NCI-H524 (cell line): ENCODE data around the gene TAF15.

Experiments
- DNase-seq, 2 experiments: peaks; one replicate each; lab custom pipeline; 2025; lab: John Stamatoyannopoulos, UW

TAF15 gene

DNA sequence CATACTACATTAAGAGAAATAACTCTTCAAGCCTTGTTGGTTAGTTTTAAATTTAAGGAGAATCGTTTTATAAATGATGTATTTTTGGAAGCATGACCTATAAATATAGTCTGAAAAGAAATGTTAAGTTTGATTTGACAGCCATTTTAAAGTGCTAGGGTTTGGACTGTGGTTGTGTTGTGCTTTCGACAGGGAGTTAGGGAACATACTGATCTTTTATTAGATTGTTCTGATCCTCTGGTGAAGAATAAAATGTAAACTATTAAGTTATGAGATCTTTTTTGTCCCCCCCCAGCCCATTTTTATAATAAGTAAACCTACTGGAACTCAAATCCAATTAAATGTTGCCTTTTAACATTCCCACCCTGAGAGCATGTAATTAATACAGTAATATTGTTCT is 12.0 kb downstream of the TAF15 start:
- no peak for DNase-seq

- DNase-seq: no peak
These were observed 15.9 kb downstream of the TAF15 start for GRCh38 chr17:35825206-35825605.

DNA sequence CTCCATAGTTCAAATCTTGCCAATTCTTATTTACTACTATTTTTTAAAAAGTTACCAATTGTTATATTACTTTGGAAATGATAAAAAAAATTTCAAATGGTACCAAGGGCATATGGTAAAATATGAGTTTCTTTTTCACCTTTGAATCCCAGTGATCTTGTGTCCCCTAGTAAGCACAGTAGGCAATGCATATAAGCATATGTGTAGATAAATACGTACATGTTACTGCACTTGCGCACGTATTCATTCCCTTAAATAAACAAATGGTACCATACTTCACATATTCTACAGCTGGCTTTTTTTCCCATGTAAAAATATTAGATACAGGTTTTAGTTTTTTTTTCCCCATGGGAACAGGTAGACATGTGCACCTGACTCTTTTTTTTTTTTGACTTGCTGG is 31.8 kb downstream of the TAF15 start:
- DNase-seq: no peak

DNA sequence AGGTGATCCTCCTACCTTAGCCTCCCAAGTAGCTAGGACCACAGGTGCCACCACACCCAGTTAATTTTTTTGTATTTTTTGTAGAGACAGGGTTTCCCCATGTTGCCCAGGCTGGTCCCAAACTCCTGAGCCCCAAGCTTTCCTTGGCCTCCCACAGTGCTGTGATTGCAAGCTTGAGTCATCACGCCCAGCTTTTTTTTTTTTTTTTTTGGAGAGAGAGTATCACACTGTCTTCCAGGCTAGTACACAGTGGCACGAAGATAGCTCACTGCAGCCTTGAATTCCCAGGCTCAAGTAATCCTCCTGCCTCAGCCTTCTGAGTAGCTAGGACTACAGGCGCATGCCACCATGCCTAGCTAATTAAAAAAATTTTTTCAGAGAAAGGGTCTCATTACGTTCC is 32.2 kb downstream of the TAF15 start:
- no peak for DNase-seq

DNA sequence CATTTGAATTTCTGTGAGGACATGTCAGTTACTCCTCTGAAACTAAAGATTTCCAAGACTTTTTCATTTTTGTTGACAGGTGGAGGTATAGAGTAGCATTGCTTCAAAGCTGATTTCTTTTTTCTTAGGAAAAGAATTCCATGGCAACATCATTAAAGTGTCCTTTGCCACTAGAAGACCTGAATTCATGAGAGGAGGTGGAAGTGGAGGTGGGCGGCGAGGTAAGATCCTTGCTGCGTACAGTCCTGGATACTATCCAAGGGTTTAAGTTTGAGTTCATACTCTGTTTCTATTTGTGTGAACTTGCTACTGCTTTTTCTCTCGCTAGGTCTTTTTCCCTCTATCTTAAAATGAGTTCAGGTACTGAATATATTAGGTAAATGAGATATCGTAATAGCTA is 33.0 kb downstream of the TAF15 start:
- DNase-seq: no peak

- no peak for DNase-seq
These were observed 34.4 kb downstream of the TAF15 start for GRCh38 chr17:35843698-35844097.

DNA sequence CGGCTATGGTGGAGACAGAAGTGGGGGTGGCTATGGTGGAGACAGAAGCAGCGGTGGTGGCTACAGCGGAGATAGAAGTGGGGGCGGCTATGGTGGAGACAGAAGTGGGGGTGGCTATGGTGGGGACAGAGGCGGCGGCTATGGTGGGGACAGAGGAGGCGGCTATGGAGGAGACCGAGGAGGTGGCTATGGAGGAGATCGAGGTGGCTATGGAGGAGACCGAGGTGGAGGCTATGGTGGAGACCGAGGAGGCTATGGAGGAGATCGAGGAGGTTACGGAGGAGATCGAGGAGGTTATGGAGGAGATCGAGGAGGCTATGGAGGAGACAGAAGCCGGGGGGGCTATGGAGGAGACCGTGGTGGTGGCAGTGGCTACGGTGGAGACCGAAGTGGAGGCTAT is 35.3 kb downstream of the TAF15 start:
- DNase-seq: no peak

- DNase-seq: no peak
These were observed 36.9 kb downstream of the TAF15 start for GRCh38 chr17:35846055-35846809.

GRCh38 chr17:35847006-35847405 is 37.7 kb downstream of the TAF15 start:
- no peak for DNase-seq

DNA sequence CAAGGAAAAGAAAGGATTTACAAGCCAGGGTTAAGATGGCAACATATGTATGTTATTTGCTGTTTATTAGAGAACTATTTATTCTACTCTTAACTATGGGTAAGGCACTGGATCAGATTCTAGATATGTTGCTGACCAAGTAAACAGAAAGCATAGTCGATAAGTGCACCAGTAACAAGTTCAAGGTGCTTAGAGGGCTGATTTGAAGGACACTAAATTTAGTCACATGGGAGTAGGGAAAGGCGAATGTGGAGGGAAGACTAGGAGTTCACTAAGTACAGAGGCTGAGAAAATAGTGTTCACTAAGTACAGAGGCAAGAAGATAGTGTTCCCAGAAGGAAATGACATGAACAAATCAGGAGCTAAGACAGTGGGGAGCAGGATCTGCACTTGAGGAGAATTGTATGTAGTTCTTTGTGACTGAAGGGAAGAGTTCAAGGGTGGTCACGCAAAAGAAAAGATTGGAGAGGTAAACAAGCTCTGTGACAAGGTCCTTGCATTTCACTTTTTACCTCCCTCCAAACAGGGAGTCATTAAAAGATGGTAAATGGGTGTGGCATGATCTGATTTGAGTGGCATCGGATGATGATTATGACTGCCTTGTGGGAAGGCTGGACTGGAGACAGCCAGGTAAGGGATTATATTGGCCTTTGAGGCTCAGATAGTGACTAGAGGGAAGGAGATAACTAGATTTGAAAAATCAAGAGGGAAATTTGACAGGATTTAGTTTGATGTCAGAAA is 38.5 kb downstream of the TAF15 start:
- no peak for DNase-seq

- peak; percentile 27 to 53 for DNase-seq
These were observed 40.4 kb downstream of the TAF15 start for GRCh38 chr17:35849469-35850348.

DNA sequence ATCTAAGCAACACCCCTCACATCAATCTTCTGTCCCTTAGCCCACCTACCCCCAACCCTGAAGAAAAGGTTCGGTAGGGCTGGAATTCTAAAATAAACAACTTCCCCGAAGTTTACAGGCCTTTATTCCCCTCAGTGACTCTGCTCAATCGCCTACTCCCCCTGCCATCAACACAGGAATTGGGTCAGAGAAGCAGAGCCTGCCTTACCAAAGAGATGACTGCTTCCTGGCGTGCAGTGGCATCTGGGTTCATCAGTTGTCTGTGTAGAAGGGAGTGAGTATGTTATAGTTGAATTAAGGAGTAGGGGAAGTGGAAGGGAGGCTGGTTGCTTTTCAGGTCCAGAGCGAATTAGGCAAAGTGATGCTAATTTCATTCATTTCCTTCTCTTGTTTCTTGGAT is 46.7 kb downstream of the TAF15 start:
- DNase-seq: no peak

DNA sequence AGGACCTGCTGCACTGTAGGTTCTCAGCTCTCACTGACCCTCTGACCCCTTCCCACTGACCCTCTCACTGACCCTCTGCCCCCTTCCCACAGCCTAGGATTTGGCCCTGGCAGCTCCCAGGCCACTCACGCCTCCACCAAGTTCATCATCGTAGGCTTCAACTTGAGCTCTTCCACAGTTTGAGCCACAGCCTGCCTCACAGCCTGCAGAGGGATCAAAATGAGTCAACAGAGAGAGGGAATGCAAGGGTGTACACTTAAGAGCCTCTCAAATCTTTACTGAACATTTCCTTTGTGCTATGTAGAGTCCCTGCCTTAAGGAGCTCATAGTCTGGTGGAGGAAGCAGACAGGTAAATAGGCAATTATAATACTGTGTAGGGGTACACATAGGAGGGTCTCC is 47.3 kb downstream of the TAF15 start:
- no peak for DNase-seq

DNA sequence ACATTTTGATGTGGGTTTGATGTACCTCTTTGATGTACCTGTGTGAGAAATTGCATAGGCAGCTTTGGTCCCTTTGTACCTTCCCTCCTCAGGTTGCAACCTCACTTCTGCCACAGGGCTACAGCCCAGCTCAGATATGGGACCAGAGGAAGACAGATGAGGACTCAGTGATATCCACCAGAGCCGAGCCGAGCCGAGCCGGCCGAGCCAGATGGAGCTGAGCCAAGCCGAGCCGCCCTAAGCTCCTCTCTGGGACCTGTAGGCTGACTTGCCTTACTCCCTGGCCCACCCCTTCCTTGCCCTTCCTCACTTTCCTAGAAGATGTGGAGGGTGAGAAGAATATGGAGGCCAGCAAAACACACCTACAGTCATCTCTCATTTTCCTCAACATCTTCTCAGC is 55.6 kb downstream of the TAF15 start:
- no peak for DNase-seq

DNA sequence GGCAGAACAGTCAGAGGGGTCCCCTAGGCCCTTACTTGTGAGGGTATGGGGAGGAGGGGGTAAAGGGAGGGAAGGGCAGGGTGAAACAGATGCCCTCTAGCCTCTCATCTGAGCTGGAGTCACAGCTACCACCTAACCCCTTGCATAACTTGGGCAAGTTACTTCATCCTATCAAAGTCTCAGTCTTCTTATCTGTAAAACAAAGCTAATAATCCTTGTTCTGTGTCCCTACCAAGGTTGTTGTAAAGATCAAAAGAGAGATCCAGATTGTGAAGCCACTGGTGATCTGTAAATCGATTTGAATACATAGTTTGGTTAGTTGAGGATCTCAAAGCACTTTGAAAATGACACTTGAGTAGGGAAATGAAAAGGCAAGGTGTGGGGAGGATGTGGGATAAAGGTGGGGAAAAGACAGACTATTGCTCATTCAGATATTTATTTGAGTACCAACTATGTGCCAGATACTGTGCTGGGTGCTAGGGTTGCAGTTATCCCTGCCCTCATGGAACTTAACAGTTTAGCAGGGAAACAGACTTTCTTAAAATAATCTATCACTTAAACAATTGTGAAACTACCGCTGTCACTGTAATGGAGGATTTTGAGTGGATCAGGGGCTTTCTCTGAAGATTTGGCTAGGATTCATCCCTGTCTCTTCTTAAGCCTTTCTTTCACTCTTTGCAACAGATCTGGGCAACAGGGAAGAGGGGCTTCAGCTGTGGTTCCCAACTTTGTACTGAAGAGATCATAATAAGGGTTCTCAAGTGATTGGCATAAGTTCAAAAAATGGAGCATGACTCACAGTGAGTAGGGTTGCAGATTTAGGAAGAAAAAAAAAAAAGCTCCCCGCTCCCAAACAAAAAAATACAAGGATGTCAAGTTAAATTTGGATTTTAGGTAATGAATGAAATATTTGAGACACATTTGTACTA is 56.4 kb downstream of the TAF15 start:
- no peak for DNase-seq

GRCh38 chr17:35866341-35866950 is 57.2 kb downstream of the TAF15 start:
- no peak for DNase-seq

- no peak for DNase-seq
These were observed 58.3 kb downstream of the TAF15 start for GRCh38 chr17:35867574-35867973.

DNA sequence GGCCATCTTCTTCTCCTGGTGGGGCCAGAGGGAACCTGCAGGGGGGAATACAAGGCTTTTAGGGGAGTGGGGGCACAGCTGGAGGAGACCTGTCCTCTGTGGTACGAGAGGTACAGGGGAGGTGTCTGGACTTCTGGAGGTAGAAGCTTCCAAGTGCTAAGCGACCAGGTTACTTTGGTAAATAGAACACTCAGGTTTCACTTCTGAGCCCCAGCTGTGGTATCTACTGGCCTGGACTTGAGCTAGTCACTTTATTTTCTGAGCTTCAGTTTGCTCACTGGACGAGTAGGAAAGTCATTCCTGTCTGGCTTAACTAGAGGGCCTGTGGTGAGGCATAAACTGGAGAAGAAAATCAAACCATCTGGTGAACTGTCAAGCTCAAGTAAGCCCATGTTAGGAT is 59.5 kb downstream of the TAF15 start, which contains the start of gene HEATR9:
Gene HEATR9, minus strand, starts transcription at position 155 of the 400 bp plus-strand sequence. Its CDS starts 149 bp downstream, at position 6.
- no peak for DNase-seq

DNA sequence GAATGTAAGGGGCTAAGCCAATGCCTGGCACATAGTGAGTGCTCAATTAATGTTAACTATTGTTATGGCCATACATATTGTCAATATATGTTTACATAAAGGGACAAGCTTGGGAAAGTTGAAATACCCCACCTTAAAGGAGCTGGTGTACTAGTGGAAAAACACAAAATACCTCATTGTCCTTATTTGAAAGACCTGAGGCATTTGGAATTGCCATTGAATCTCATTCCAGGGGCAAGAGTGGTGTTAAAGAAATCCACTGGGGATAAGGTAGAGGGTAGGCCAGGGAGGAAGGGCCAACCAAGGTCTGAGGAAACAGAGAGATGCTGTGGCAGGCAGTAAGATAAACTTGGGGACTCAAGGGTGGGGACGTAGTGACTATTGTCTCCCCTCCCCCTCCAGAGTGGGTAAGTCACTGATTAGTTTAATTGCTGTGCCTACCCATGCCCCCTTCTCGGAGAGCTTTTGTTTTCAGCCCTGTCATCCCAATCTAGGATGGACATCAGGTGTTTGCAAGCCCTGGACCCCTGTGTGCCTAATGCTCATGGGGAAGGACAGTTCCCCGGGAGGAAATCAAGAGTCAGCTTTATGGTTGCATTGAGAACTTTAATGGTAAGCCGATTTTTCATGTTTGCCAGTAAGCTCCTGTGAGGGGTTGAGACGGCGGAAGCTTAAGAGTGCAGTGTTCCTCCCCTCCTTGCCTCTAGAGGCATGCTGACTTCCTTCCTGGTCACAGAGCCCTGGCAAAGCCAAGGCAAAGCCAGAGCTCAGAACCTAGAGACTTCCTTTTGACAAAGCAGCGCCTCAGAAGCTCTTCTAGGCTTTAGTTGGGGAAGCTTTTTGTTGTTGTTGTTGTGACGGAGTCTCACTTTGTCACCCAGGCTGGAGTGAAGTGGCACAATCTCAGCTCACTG is 61.9 kb downstream of the TAF15 start:
- no peak for DNase-seq
